ENCODE data around the gene PRR5.
"Not testable (repeated sequence)": the region's sequence is repeated elsewhere in the genome, so short reads cannot be mapped to it uniquely, and the experiment has no call there.

The PRR5 gene

GRCh38 chr22:44736581-44737405 is 34.8 kb downstream of the PRR5 start:
- no peak for DNase-seq

DNA sequence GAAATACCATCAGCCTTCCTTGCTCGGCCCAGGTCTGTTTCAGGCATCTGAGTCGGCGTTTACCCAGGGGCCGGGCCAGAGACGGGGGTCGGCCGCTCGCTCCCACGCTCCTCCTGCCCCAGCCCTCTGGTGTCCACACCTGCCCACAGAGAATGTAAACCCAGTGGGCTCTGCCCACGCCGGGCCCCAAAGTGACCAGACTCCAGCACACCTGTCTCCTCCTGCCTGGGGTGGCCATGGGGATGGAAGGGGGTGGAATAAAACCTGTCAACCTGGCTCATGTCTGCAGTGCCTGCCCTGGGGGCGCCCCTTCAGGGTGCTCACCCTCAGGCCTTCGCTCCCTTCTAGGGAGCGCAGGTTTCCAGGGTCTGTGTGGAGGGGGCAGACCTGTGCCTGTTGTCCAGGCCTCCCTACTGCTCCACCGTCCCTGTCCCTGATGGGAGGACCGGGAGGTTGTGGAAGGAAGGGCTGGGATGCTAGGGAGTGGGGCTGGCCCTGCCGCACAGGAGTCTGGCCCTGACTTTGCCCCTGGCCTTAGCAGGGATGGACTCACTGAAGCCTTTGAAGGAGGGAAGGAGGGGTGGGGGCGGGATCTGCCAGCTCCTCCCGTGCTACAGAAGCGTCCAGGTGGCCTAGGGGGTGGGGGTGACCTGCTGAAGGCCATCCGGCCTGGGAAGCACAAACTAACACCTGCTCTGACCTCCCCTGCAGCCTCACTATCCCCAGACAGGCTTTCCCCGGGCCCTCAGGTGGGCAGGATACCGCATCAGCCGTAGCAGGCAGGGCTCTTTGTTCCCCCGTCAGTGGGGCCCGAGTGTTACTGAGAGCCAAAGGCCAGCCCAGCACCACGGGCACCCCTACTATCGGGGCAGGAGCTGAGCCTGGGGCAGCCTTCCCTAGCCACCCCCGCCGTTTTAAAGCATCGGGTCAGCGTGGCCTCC is 35.7 kb downstream of the PRR5 start:
- DNase-seq, result no peak

DNA sequence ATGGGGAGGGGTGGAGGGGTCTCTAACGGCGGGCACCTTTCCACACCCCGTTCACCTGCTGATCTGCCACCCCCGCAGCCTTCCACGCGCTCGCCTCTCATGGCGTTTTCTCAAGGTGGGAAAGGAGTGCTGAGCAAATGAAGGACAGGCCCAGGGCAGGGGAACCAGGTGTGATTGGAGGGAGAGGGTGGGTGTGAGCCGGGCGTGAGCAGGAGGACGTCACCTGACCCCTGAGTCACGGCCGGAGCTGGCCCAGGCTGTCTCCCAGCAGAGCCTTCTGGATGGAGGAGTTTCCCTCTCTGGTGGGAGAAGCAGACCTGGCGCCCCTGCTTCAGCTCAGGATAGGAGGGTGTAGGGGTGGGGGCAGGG is 36.3 kb downstream of the PRR5 start:
- no peak for DNase-seq

DNA sequence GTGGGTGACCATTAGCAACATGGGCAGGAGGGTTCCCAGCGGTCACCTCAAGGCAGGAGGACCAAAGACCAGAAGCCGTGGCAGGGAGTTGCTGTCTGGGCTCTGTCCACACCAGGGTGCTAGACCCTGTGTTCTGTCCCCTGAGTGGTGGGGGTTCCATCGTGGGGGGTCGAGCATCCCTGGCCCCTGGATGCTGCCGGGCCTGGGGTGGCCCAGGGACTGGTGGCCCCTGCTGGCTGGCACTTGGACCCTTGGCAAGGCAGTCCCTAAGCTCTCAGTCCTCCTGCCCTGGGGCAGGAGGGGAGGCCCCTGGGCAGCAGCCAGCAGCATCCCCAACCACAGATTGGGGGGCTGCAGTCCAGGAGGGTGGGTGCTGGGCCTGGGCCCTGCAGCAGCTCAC is 37.0 kb downstream of the PRR5 start:
- no peak for DNase-seq

DNA sequence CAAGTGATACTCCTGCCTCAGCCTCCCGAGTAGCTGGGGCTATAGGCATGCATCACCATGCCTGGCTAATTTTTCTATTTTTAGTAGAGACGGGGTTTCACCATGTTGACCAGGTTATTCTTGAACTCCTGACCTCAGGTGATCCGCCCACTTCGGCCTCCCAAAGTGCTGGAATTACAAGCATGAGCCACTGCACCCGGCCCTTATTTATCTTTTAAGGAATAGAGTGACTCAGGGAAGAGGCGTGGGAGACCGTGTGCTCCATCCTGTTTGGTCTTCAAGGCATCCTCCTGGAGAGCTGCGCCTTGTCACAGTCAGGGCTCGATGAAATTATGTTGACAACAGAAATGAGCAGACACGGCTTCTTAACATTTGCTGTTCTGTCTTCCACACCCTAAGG is 37.7 kb downstream of the PRR5 start:
- DNase-seq, result peak; percentile 80

DNA sequence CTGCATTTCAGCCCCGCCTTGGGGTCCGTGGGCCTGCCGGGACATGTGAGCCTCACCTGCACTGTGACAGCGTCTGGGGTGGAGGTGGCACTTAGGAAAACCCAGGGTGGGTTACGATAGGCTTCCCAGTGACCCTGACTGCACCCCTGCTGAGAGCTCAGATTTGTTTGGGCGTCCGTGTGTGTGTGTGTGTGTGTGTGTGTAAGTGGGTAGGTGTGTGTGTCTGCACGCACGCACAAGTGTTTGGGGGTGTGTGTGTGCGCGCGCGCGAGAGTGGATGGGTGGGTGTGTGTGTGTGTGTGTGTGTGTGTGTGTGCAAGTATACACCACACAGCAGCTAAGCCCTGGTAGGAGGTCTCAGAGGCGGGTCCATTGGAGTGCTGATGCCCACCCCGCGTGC is 38.3 kb downstream of the PRR5 start:
- no peak for DNase-seq

DNA sequence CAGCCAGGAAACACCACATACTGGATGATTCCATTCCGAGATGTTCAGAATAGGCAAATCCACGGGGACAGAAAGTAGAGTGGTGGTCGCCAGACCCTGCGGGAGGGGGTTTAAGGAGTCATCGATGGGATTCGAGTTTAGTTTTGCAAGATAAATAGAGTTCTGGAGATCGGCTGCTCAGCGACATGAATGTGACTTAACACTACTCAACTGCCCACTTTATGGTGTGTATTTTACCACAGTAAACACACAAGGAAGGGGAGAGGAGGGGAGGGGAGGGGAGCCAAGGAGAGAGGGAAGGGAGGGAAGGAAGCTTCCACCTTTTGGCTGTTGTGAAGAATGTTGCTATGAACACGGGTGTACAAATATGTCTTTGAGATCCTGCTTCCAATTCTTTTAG is 39.9 kb downstream of the PRR5 start:
- DNase-seq, result no peak

DNA sequence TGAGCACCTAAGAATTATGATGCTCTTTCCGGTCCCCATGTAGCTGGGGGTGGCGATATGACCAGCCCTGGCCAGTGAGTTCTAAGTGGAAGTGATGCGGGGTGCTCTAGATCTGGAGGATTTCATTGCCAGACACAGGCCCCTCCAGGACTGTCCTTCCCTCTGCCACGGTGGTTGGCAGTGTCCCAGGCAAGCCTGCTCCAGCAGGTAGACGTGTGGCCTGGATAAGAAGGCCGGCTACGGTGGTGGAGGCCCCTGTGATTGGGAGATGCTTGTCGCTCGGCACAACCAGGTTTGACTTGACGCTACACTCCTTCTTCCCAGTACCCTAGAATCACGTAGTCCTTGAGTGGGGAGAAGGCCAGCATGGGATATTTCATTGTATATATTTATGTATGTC is 41.2 kb downstream of the PRR5 start:
- no peak for DNase-seq

GRCh38 chr22:44743804-44744211 is 41.8 kb downstream of the PRR5 start:
- DNase-seq, result peak; percentile 61

GRCh38 chr22:44745853-44746789 is 44.1 kb downstream of the PRR5 start:
- no peak for DNase-seq

DNA sequence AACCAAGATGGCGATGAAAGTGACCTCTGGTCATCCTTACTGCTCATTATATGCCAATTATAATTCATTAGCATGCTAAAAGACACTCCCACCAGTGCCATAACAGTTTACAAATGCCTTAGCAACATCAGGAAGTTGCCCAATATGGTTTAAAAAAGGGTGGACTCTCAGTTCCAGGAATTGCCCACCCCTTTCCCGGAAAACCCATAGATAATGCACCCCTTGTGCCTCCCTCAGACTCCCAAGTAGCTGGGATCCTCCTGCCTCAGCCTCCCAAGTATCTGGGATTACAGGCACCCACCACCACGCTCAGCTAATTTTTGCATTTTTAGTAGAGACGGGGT is 45.8 kb downstream of the PRR5 start:
- DNase-seq, result not testable (repeated sequence)

- no peak for DNase-seq
Observed at GRCh38 chr22:44748524-44748923, 46.5 kb downstream of the PRR5 start.

- no peak for DNase-seq
Observed at GRCh38 chr22:44750481-44750880, 48.5 kb downstream of the PRR5 start.

GRCh38 chr22:44752285-44753188 is 50.5 kb downstream of the PRR5 start, which contains the start of gene ARHGAP8:
Gene ARHGAP8 (plus strand): TSS chr22:44752575. CDS start chr22:44786528, 33,953 bp downstream.
- no peak for DNase-seq

DNA sequence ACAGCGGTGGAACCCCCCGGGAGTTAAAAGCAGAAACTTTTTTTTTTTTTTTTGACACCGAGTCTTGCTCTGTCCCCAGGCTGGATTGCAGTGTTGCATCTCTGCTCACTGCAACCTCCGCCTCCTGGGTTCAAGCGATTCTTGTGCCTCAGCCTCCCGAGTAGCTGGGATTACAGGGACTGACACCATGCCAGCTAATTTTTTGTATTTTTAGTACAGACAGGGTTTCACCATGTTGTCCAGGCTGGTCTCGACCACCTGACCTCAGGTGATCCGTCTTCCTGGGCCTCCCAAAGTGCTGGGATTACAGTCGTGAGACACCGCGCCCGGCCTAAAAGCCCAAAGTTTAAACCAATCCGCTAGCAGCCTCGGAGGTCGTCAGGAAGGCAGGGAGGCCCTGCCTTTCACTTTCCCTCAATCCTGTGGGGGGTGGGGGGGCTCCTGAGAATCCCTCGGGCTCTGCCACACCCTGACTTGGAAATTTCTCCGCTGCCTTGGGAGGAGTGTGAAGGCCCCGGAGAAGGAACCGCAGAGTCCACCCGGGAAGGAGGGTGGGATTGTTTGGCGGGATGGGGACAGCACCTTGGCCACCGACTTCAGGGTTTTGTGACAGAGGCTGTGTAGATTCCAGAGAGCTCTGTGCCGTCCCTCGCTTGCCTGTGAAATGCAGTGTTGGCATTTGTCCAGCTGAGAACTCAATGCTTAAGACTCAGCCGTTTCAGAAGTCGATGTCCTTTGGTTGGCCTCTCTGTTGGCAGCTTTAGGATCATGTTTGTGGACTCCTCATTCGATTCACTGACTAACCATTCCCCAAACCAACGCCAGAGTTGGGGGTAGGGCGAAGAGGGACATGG is 51.4 kb downstream of the PRR5 start:
- peak; percentile 70 for DNase-seq

DNA sequence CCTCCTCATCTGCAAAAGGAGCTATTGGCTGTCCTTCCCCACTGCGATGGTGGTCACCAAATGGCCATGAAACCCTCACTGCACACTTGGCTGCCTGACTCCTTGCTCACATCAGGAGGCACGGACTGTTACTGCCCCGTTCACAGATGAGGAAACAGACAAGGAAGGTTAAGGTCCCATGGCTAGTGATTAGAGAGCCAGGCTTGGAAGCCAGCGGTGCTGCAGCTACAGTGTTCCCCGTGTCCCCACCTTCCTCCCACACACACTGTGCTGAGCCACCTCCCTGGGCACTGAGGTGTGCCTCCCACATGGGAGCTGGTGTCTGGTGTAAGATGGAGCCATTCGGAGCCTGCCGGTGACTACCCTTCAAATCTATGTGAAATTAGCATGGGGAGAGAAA is 53.0 kb downstream of the PRR5 start:
- DNase-seq, result no peak

DNA sequence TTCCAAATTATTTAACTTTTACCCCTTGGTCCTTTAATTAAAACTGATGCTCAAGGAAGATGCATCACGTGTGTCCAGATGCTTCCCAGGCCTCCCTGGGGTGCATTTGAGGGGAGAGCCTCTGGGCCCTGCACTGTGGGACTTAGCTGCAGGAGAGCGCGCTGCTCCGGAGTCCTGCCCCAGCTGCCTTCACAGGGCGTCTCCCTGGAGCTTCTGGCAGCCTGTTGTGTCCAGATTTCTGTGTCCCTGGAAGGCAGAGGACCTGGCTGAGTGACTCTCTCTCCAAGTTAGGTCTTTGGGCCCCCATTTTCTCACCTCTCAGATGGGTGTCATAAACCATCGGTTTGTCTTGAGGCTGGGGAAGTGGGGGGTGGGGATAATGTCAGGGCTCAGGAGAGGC is 53.4 kb downstream of the PRR5 start:
- no peak for DNase-seq

- DNase-seq, result no peak
Observed at GRCh38 chr22:44755956-44756361, 54.0 kb downstream of the PRR5 start.

GRCh38 chr22:44758344-44758973 is 56.5 kb downstream of the PRR5 start:
- DNase-seq, result peak; percentile 54

DNA sequence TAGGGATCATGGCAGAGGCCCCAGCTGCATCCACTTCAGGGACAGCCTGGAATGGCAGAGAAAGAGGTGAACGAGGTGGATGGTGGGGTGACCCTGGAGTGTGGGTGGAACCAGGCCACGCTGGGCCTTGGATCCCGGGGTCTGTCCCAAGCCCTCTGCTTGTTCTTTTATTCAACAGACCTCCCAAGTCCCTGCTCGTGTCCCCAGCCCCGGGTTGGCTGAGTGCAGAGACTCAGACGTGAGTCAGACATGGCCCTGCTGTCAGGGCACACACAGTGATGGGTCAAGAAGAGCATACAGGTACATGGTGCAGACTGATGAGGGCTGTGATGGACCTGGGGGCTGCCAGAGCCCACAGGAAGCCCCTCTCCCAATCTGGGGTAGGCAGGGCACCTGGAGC is 57.0 kb downstream of the PRR5 start:
- no peak for DNase-seq
